ENCODE results near the gene UBA5.

Gene UBA5

DNA sequence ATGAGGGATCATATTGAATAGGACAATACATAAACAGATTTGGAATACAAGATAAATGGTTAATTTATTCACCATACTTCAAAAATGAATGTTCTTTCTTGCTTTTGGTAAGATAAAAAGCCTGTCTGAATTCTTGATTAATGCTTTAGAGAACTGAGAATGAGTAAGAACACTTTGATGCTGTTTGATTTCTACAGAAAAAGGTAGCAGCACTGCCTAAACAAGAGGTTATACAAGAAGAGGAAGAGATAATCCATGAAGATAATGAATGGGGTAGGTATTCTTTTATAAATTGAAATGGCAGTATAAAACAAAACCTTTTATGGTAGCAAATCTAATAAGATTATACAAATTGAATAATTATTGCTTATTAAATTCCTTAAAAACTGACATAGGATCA, 15.3 kb downstream of the UBA5 start:
- H3K36me3 ChIP-seq (ENCODE audit: control insufficient read depth, insufficient read depth, low read length), result no peaks in the 10 kb centered on the region
- no peak overlapping the region for H3K9ac ChIP-seq
- no peaks in the 10 kb centered on the region for H3K9me3 ChIP-seq (ENCODE audit: control insufficient read depth, low read length)
- no peak for TF ChIP-seq CTCF (IDR thresholded peaks at IDR 0.05)
- no peak overlapping the region for H3K4me2 ChIP-seq (ENCODE audit: low read length)
- no peak overlapping the region for H3K4me3 ChIP-seq (ENCODE audit: low read depth, low read length)
- H3K27me3 ChIP-seq (ENCODE audit: control insufficient read depth, insufficient read depth, low read length), result no peaks in the 10 kb centered on the region
- H3K27ac ChIP-seq, result no peak overlapping the region
- no peaks in the 10 kb centered on the region for H3K4me1 ChIP-seq
- H2AFZ ChIP-seq, result no peak overlapping the region
- no peaks in the 10 kb centered on the region for H3K79me2 ChIP-seq

DNA sequence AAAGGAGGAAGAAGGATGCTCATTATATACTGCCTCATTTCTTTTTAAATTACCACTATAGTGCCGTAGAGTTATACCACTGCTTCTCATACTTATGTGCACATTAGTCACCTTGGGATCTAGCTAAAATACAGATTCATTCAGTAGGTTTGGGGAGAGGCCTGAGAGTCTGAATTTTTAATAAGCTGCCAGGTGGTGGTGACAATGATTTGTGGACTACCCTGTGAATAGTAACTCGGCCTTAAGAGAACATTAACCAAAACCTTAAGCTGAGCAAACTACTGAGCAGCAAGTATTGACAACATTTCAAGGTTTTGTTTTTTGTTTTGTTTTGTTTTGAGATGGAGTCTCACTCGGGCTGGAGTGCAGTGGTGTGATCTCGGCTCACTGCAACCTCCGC, 19.8 kb downstream of the UBA5 start:
- Histone ChIP-seq H3K27ac (no peak overlapping the region), H3K4me3 (ENCODE audit: low read depth, low read length) (no peak overlapping the region), H3K27me3 (ENCODE audit: control insufficient read depth, insufficient read depth, low read length) (no peaks in the 10 kb centered on the region), H3K4me1 (no peaks in the 10 kb centered on the region), H3K79me2 (no peaks in the 10 kb centered on the region), H3K9ac (no peak overlapping the region), H3K4me2 (ENCODE audit: low read length) (no peak overlapping the region), H3K36me3 (ENCODE audit: control insufficient read depth, insufficient read depth, low read length) (no peaks in the 10 kb centered on the region), H2AFZ (no peak overlapping the region), H3K9me3 (ENCODE audit: control insufficient read depth, low read length) (no peaks in the 10 kb centered on the region)
- TF ChIP-seq CTCF (IDR thresholded peaks at IDR 0.05), result no peak

DNA sequence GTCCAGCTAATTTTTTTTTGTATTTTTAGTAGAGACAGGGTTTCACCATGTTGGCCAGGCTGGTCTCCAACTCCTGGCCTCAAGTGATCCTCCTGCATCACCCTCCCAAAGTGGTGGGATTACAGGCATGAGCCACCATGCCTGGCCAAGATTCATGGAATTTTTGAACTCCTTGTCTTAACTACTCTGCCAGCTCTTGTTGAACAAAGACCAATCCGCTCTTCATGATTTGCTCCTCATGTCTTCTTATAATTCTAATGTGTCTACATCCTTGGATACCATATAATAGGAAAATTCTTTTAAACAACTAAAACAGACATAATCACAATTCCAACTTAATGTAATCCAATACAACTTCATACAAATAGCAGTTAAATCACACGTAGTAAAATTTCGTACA, 21.3 kb downstream of the UBA5 start:
- Histone ChIP-seq H3K9me3 (ENCODE audit: control insufficient read depth, low read length) (no peaks in the 10 kb centered on the region), H3K4me3 (ENCODE audit: low read depth, low read length) (no peak overlapping the region), H3K4me1 (no peaks in the 10 kb centered on the region), H3K36me3 (ENCODE audit: control insufficient read depth, insufficient read depth, low read length) (no peaks in the 10 kb centered on the region), H3K27ac (no peak overlapping the region), H3K9ac (no peak overlapping the region), H2AFZ (no peak overlapping the region), H3K27me3 (ENCODE audit: control insufficient read depth, insufficient read depth, low read length) (no peaks in the 10 kb centered on the region), H3K79me2 (no peaks in the 10 kb centered on the region), H3K4me2 (ENCODE audit: low read length) (no peak overlapping the region)
- TF ChIP-seq CTCF (IDR thresholded peaks at IDR 0.05), result no peak

DNA sequence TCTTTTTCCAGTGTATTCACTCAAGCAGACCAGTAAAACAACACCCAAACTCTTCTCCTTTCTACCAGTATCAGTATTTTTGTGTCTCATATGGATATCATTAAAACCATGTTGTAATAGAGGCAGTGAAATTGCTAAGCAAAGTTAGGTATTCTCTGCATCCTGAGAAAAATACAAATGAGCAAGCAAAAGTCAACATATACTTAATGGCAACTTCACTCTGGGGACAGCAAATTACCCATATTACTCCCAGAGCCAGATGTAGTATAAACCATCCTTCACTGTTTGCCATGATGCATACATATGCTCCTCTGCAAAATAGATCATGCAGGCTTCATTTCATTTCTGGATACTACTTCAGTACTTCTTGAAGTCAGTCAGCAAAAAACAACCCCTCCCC, 22.1 kb downstream of the UBA5 start:
- Histone ChIP-seq H3K27ac (no peak overlapping the region), H2AFZ (no peak overlapping the region), H3K27me3 (ENCODE audit: control insufficient read depth, insufficient read depth, low read length) (no peaks in the 10 kb centered on the region), H3K4me3 (ENCODE audit: low read depth, low read length) (no peak overlapping the region), H3K79me2 (no peaks in the 10 kb centered on the region), H3K36me3 (ENCODE audit: control insufficient read depth, insufficient read depth, low read length) (no peaks in the 10 kb centered on the region), H3K9ac (no peak overlapping the region), H3K4me2 (ENCODE audit: low read length) (no peak overlapping the region), H3K9me3 (ENCODE audit: control insufficient read depth, low read length) (no peaks in the 10 kb centered on the region), H3K4me1 (no peaks in the 10 kb centered on the region)
- TF ChIP-seq CTCF (IDR thresholded peaks at IDR 0.05), result no peak

GRCh38 chr3:132690040-132690439, 29.9 kb downstream of the UBA5 start:
- Histone ChIP-seq H2AFZ (no peak overlapping the region), H3K79me2 (no peaks in the 10 kb centered on the region), H3K4me2 (ENCODE audit: low read length) (no peak overlapping the region), H3K9ac (no peak overlapping the region), H3K4me1 (no peaks in the 10 kb centered on the region), H3K27me3 (ENCODE audit: control insufficient read depth, insufficient read depth, low read length) (no peaks in the 10 kb centered on the region), H3K36me3 (ENCODE audit: control insufficient read depth, insufficient read depth, low read length) (no peaks in the 10 kb centered on the region), H3K4me3 (ENCODE audit: low read depth, low read length) (no peak overlapping the region), H3K27ac (no peak overlapping the region), H3K9me3 (ENCODE audit: control insufficient read depth, low read length) (no peaks in the 10 kb centered on the region)
- TF ChIP-seq CTCF (IDR thresholded peaks at IDR 0.05), result no peak
